Bronchial epithelial cell (primary cell): ENCODE measurements around the gene DHX34. TPM values are rescaled to one million over a fixed set of nuclear protein-coding genes. Genes with fewer than 3 reads are reported as not detected.
"Not testable (repeated sequence)": the region's sequence is repeated elsewhere in the genome, so short reads cannot be mapped to it uniquely, and the experiment has no call there.

ENCODE experiments used
- DNase-seq: peaks from one replicate; pipeline ENCODE4 v3.0.0-alpha.2; 2010; ENCODE audit warnings: low read depth
- FAIRE-seq: peaks from 2 replicates; lab custom pipeline; 2011; peaks lifted over from hg19 to GRCh38; lab: Jason Lieb, UNC
- H3K27me3 ChIP-seq: 2 replicates; pipeline ENCODE4 v1.5.1; 2011; ENCODE audit warnings: low read length; ENCODE audit not compliant: control insufficient read depth, insufficient read depth
- H3K36me3 ChIP-seq: 2 replicates; pipeline ENCODE4 v1.5.1; 2011; ENCODE audit warnings: low read length; ENCODE audit not compliant: control insufficient read depth, insufficient read depth
- H3K4me3 ChIP-seq: 2 replicates; pipeline ENCODE4 v1.5.1; 2011; ENCODE audit warnings: mild to moderate bottlenecking, low read depth, low read length, control low read depth
- total RNA-seq: library from RNA; depleted of rRNA; stranded (reverse); fragments of >200 nt; gene quantifications from 2 replicates; pipeline ENCODE4 v1.2.1, GENCODE V29; 2014
- TF ChIP-seq, protein P1 (sequence below): IDR thresholded peaks from 2 replicates; pipeline ENCODE4 v1.5.1; 2011; ENCODE audit warnings: mild to moderate bottlenecking, moderate library complexity, low read length, control low read depth, inconsistent platforms; ENCODE audit not compliant: insufficient read depth, severe bottlenecking

DHX34 gene
- total RNA-seq, 1 donor from 2014 or later = 9.5 TPM

GRCh38 chr19:47343194-47343802 lies 5.8 kb upstream of the DHX34 start:
- no peaks in the 10 kb centered on the region for H3K36me3 ChIP-seq
- DNase-seq (no peak), FAIRE-seq (no peak)
- H3K27me3 ChIP-seq = no peaks in the 10 kb centered on the region
- TF ChIP-seq, protein P1, sequence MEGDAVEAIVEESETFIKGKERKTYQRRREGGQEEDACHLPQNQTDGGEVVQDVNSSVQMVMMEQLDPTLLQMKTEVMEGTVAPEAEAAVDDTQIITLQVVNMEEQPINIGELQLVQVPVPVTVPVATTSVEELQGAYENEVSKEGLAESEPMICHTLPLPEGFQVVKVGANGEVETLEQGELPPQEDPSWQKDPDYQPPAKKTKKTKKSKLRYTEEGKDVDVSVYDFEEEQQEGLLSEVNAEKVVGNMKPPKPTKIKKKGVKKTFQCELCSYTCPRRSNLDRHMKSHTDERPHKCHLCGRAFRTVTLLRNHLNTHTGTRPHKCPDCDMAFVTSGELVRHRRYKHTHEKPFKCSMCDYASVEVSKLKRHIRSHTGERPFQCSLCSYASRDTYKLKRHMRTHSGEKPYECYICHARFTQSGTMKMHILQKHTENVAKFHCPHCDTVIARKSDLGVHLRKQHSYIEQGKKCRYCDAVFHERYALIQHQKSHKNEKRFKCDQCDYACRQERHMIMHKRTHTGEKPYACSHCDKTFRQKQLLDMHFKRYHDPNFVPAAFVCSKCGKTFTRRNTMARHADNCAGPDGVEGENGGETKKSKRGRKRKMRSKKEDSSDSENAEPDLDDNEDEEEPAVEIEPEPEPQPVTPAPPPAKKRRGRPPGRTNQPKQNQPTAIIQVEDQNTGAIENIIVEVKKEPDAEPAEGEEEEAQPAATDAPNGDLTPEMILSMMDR = no peak
- H3K4me3 ChIP-seq = no peak overlapping the region

DNA sequence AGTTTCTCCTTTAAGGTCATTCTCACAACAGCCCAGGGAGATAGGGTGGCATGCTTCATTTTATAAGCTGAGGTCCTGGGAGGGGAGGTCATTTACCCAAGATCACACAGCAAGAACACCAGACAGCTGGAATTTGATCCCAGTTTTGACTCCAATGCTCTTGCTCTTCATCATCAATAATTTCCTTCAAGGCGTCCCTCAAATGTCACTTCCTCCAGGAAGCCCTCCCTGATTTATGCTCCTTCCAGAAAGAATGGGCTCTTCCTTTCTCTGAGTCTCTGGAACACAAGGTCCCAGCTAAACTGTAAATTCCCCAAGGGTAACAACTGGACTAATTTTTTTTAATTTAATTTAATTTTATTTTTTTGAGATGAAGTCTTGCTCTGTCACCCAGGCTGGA lies 4.7 kb upstream of the DHX34 start:
- Histone ChIP-seq H3K27me3 (no peaks in the 10 kb centered on the region), H3K36me3 (no peaks in the 10 kb centered on the region), H3K4me3 (no peak overlapping the region)
- DNase-seq (no peak), FAIRE-seq (no peak)
- TF ChIP-seq, protein P1 = no peak

DNA sequence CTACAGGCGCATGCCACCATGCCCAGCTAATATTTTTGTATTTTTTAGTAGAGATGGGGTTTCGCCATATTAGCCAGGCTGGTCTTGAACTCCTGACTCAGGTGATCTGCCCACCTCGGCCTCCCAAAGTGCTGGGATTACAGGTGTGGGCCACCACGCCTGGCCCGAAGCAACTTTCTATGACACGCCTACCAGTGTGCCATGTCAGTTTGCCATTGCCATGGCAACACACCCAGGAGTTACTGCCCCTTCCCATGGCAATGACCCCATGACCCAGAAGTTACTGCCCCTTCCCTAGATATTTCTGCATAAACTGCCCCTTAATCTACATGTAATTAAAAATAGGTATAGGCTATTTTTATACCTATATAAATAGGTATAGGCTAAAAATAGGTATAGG lies 3.1 kb upstream of the DHX34 start:
- DNase-seq, H3K4me3 ChIP-seq, FAIRE-seq, H3K36me3 ChIP-seq, H3K27me3 ChIP-seq: not testable (repeated sequence)

- Histone ChIP-seq H3K4me3 (no peak overlapping the region), H3K36me3 (peaks cover 15% of the 10 kb centered on the region), H3K27me3 (no peaks in the 10 kb centered on the region)
- TF ChIP-seq, protein P1 = no peak
- DNase-seq (no peak), FAIRE-seq (no peak)
Observed at GRCh38 chr19:47350630-47351029, 1.5 kb downstream of the DHX34 start.

GRCh38 chr19:47351548-47351947 lies 2.4 kb downstream of the DHX34 start:
- FAIRE-seq (no peak), DNase-seq (peak; percentile 22)
- H3K36me3 ChIP-seq = peaks cover 17% of the 10 kb centered on the region
- TF ChIP-seq, protein P1 = no peak
- H3K4me3 ChIP-seq = no peak overlapping the region
- no peaks in the 10 kb centered on the region for H3K27me3 ChIP-seq

DNA sequence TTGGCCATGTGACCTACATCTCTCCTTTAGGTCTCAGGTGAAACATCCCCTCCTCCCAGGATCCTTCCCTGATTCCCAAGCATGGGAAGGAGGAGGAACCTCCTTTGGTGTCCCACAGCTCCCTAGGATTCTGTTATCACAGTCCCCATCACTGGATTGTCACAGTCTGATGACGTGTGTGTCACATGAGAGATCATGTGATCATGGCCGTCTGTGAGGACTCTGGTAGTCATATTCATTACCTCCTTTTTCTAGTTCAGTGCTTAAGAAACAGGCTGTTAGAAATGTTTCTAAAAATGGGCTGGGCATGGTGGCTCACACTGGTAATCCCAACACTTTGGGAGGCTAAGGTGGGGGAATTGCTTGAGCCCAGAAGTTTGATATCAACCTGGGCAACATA lies 3.0 kb downstream of the DHX34 start:
- Histone ChIP-seq H3K36me3 (peaks cover 20% of the 10 kb centered on the region), H3K27me3 (no peaks in the 10 kb centered on the region), H3K4me3 (no peak overlapping the region)
- no peak for FAIRE-seq
- DNase-seq = no peak
- TF ChIP-seq, protein P1 = no peak
